Activated T-cell treated with anti-CD3 and anti-CD28 coated beads for 1 hour (primary cell): ENCODE results near the gene USH2A.

Source experiments
- DNase-seq: peaks from one replicate; pipeline ENCODE4 v3.0.0-alpha.2; 2020; ENCODE audit warnings: low read depth

Gene USH2A

DNA sequence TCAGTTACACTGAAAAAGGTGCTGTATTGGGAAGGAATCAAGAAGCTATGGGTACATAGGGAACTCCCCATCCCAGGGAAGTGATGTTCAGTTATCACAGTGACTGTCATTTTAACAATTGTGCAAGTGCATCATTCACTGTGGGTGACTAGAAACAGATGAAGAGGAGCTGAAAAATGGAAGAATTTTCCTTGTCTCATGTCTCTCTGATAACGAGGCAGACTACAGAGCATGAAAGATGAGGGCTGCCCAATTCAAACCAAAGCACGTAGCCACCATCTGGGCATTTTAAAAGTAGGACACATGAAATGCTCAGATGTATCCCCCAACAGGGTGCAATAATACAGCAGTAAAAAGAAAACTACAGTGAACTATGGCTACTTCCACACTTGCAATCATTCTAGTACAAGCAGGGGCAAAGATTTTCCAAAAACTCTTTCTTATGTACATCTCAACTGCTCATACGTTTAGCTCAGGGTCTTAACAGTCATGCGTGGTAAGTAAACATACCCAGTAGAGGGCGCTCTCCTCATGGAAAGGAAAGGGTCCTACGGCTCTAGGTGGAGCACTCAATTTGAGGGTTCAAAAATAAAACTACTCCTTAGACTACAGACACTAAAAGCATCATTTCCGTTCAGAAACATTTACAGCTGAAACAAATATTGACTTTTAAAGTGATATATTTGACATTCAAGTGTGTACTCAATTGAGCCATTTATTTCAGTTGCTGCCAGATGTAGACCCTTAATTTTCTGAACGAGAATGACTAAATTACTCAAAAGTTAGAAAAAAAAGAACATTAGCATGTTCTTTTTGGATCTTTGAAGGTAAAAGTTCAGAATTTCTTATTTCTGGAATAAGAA, 713.0 kb downstream of the USH2A start:
- DNase-seq: no peak

DNA sequence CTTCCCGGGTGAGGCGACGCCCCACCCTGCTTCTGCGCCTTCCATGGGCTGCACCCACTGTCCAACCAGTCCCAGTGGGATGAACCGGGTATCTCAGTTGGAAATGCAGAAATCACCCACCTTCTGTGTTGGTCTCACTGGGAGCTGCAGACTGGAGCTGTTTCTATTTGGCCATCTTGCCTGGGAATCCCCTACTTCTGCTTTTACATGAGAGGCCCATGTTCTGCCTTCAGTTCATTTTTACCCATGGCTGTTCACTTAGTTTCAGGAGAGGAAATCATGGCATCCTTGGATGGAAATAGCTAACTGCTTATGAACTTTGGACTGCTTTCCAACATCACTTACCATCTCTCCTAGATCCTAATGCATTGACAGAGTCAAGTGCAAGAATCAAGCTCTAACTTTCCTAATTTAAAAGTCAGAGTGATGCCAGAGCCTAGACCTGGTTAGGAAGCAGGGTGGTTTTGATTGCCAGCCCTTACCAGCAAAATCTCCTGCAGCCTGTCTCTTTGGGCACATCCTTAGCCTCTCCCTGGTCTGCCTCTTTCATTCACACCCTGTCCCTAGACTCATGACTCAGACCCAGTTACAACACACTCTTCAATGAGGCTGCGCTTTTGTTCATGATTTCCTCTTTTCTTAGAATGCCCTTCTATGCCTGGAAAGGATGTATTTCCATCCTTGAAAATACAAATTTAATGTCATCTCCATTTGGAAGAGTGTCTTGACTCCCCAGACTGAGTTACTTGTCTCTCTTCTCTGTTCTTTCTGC, 719.0 kb downstream of the USH2A start:
- no peak for DNase-seq

DNA sequence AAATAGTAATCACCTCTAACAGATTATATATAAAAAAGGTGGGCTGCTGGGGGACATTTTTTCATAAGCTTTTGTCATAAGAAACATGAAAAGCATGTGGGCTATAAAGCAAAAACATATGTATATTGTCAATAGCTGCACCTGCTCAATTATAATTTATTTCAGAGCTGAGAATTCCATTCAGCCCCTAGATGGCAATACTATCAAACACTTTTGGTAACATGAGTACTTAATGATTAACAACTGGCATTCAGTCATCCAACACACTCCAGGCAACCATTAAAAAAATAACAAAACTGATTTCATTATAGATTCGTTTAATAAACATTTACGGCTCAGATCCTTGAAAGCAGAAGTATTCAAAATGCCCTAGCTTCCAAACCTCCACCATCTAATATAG, 741.0 kb downstream of the USH2A start:
- DNase-seq: no peak

DNA sequence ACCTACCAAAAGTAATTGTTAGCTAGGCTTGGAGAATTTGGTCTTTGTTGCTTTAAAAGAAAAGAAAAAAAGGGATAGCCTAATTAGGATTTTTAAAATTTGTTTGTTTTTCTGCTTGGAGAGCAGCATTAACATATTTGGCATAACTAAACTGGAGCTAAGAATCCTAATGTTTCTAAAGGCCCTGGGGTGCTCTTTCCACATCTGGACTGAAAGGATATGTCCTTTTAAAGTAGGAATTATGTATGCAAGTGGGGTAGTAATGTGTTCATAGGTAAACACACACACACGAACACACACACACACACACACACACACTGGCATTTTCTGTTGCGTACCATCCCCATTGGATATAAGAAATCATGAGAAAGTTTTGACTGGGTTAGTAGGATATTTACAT, 742.2 kb downstream of the USH2A start:
- no peak for DNase-seq

DNA sequence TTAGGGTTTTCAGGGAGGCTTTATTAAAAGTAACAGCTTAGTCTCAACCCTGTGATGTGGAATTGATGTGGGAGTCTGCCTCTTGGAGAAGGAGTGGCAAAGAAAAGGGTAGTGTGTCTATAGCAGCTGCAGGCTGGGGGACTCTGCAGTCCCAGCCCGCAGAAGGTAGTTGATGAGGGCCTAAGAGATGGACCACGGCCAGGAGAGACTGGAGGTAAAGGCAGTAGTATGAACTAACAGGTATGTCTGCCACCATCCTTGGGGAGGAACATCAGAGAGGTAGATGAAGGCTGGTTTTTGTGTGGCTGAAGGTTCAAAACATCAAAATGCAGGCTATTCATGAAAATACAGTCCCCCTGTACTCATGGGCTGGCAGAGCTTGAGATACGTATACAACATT, 744.0 kb downstream of the USH2A start:
- DNase-seq: no peak

DNA sequence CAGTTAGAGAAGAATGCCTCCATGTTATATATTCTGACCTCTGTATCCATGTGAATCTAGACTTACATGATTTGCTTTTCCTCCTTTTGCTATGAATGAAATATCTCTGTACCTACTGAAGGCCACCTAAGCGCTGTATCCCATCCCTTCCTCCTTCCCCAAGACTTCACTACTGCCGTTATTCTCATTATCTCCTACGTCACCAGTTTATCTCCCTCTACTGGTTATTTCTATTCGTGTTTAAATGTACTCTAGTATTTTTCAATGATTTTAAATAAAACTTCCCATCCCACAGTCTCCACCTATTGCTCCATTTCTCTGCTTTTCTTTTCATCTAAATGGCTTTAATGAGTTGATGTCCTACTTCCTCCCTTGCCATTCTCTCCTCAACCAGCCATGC, 746.1 kb downstream of the USH2A start:
- DNase-seq: no peak

DNA sequence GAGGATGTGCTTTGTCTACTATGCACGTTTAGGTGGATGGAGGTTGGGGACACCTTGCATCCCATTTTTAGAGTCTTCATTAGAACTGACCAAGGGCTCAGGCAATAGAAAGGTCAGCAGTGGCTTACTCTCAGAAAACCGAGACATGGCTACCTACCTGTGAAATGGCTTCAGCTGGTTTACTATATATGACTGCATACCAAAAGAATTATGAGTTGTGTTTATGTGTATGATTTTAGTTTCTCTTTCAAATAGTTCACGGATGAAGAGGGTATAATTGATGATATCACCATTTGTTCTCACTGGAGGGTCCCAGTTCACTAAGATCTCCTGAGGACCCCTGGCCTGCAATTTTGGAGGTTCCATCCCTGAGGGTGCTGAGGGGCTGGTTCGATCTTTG, 749.3 kb downstream of the USH2A start:
- DNase-seq: no peak

DNA sequence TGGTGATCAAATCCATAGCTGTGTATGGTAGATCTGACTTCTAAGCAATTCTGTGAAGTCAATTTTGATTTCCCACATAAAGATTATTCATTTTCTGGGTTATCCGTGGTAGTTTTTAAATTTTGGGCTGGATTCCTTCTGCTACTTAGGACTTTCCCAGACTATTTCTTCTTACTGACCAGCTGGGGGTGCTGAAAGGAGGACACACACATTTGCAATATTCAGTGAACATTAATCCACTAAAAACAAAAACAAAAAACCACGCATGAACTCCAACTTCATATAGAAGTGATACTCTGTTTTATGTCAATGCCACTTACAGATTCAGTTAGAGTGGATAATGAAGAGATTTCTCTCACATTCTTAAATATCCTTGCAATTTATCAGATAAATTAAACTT, 750.8 kb downstream of the USH2A start:
- DNase-seq: no peak

DNA sequence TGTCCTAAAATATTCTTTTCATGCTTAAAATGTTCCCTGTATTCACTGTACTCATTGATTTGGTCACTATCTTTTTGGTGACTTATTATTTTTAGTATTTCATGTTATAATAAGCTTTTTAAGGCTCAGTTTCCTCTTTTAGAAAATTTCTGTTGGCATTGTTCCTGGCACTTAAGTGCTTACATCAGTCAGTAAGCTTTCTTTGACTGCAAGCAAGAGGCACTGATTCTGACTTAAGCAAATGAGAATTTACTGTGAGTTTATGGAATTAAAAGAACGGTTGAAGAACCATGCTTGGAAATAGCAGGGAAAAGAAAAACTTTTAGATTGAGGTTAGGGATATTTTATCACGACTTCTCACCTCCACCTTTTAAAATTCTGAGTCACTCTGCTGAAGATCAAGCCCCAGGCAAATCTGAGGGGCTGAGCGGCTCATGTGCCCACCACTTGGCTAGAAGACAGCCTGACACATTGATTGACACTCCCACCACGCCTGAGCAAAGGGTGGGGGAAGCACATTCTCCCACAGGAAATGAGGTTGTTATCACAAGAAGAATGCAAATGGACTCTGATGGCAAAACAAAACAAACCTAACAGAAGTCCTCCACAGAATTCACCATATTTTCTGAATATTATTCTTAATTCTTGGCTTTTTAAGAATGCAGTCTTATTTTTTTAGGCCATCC, 753.3 kb downstream of the USH2A start:
- no peak for DNase-seq

DNA sequence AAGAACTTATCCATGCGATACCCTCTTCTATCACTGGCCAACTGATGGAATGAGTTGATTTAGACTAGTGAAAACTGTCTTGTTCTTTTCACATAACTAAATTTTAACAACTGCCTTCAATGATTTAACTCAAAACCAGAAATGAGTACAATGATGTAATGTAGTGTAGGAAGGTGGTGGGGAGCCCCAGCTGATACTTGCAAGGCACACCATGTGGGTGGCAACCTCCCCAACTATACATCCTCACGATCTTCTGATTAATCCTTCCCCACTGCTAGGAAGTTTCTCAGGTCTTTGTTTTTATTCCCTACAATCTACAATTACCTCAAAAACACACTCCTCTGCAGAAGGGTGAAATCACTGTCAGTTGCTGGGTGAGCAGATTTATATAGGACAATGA, 755.5 kb downstream of the USH2A start:
- no peak for DNase-seq

DNA sequence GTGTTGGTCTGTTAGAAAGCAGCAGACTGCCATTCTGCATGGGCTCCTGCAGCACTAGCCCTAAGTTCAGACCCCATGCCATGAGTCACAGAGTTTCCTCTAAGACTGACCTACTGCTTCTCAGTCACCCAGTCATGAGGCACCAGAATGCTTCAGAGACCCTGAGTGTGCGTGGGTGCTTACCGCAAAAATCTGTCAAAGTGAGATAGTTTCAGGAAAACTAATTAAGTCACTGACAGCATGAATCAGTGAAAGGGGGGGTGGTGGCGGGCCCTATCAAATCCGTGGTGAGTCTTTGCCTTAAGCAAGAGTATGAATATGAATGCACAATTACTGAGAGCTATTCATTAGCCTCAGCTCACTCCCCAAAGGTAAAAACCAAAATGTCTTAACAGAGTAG, 758.0 kb downstream of the USH2A start:
- DNase-seq: no peak

DNA sequence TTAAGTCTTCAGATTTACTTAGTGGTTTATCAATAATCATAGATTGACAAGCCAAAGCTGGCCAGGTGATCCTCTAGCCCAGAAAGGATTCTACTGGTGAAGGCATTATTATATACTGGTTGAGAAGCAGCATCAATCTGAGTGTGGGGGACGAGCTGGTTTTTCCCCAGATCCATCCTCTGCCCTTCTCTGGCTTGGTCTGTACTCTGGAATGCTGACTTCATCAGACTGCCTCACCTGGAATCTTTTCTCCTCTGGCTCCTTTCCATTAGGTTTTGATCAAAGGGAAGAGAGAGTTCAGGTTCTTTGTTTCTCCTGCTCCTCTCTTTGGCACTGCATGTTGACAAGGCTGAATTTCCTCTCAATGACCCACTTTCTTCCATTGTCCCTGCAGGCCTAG, 762.2 kb downstream of the USH2A start:
- no peak for DNase-seq

DNA sequence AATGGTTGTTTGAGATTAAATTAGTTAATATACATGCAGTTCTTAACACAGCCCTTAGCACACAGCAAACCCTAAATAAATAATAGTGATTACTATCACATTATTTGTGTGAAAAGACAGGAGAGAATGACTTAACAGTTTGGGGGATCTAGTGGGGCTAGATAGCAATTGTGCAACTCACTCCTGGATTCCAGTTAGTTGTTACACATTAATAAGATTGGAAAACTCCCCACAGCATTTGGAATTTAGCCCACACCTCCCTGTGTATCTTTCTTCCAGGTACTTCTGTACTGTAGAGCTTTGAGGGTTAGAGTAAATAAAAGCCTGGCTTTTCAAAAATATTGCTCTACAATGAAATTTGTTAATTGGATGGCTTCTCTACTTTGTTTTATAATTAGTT, 763.0 kb downstream of the USH2A start:
- DNase-seq: no peak

DNA sequence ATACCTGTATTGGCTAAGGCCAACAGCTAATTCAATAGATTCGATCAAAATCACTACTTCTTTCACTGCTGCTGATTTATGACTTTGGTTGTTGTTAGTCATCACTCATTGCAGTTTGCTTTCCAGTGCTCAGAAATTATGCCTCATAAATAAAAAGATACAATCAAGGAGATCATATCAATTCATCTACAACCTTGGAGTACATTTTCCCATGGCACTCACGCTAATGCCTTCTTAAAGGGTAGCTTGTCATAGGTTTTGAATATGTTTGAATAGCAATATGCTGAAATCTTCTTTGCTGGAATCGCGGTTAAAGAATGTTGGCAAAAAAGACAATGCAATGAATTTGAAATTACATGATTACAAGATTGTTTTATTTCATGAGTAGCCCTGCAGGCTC, 766.2 kb downstream of the USH2A start:
- DNase-seq: no peak

DNA sequence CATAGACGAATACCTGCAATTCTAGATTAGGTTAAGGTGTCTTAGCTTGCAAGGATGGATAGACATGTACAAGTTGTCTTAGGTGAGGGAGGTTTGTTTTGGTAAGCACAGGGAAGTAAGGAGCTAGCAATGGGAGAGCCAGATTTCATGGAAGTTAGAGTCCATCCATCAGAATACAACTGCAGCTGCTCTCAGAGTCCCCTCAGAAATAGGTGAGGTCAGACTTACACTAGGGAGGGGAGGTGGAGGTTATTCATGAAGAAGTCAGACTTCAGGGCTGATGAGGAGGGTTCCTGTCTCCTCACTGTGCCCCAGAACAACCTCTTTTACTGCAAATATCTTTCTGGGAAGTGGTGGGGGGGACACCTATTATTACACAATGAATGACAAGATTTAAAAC, 770.9 kb downstream of the USH2A start:
- DNase-seq: no peak

DNA sequence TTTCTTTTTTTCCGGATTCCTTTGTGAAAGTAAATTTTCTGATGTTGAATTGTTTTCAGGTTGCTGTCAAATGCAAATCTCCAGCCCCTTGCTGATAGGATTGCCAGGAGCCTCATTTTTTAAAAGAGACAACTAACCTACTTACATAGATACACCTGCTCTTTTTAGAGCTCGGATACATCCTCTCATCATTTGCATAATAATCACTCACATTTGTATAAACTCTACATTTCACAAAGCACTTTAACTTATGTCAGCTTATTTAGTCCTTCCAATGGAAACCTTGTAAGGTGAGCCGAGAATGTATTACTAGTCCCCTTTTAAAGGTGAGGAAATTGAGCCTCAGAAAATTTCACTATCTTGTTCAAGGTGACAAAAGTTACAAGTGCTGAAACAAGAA, 771.4 kb downstream of the USH2A start:
- no peak for DNase-seq

DNA sequence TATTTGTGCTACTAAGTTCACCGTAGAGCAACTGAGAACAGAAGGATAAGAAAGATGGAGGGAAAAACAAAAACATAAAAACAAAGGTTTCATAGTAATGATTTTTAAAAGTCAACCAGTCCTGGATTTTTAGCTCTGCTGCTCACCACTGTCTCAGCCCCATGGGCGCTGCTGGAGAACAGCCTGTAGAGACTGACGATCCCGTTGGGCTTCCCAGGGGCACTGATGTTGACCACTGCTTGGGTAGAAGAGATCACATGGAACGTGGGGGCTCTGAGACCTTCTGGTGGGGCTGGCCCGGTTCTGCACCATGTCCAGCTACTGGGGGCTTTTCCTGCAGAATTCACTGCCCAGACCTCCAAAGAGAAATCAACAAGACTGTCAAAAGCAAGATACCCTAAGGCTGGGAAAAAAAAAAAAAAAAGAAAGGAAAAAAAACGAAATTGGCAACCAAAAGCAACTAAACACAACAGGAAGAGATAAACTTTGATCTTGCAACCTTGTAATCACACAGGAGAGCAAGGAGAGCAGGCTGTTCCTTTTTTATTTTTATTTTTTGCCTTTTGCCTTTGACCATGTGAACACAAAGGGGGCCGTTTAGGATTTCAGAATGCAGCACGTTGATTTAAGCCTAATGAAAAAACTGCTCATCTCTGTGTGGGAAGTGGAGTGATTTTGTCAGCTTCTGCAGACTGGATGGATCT, 772.6 kb downstream of the USH2A start:
- DNase-seq: no peak

DNA sequence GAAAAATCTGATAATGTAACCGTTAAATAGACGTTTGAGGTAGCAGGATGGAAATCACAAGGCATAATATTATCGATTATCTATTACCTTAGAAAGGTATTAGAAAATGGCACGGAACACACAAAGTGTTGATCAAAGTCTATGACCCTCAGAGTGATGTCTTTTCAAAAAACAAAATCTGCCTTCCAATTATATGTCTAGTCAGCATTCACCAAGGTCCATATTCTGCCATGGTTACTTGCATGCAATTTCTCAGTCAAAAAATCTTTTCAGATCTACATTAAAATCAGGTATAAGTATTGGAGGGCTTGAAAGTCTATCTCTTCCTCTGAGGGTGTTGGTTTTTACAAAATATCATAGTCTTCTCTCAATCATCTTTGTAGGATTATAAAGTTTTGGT, 774.3 kb downstream of the USH2A start:
- DNase-seq: no peak

DNA sequence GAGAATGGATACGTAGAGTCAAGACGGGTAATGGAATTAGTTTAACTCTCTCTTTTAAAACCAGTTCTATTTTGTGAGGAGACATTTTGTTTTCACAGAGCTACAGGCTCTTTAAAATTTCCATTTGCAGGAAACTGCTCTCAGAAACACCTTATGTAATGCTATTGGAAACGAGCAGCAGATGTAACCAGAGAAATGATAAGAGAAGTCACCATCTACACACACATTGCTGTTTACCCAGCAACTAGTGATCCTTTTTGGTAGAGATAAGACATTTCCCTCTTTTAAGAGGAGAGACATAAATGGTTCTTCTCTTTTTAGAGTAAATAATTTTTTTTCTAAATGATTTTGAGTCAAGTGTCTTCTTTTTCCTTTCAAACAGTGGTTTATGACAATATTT, 775.5 kb downstream of the USH2A start:
- DNase-seq: no peak

DNA sequence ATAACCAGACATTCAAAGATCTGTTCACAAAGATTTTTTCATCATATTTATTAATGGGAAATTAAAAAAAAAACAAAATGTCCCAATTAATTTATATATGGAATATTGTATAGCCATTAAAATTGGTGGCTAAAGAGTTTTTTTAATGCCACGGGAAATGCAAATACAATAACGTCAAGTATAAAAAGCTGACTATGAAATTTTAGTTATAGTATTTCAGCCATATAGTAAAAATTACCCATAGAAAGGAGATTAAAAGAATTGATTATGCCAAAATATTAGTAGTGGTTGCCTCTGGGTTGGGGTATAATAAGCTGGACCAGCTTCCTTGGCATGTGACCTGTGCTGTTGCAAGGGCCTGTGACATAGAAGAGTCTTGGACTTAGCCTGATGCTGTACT, 777.4 kb downstream of the USH2A start:
- no peak for DNase-seq

DNA sequence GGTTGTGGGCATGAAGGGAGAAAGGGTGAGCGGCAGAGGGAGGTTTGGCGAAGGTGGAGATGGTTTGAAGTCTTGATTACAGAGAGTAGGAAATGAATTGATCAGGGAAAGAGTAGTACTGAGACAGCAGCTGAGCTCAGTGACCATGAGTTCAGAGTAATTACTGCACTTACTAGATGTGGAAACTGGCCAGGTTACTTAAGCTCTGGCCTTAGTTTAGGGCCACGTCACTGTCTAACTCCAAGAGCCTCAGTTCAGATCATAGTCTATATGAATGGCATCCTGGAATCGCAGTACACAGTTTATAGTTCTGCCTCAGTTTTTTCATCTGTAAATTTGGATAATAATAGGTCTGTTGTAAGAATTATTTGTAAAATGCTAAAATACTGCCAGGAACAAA, 778.1 kb downstream of the USH2A start:
- DNase-seq: no peak

DNA sequence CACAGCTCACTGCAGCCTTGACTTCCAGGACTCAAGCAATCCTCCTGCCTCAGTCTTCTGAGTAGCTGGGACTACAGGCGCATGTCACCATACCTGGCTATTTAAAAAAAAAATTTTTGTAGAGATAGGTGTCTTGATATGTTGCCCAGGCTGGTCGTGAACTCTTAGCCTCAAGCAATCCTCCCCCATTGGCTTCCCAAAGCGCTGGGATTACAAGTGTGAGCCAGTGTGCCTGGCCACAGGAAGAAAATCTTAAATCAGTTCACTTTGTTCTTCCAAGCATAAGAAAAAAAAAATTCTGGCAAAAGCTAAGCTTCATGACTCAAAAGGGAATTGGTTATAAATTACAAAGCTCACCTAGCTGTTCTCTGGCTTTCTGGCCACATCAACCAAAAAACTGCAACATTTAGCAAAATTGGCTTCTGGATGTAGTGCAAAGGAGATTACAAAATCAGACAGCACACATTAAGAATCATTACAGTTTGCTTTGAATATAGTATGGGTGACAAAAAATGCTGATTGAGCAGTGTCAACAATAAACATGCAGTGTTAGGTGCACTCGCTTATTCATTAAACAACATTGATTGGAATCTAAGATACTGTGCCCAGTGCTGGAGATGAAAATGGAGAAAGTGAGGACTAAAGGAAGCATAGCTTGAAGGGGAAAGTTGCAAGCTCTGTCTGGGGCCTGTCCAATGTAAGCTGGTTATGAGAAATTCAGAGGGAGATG, 779.5 kb downstream of the USH2A start:
- DNase-seq: no peak
